HCT116 (cell line): Measurements from ENCODE around the gene CADM3. TPM values are rescaled to one million over a fixed set of nuclear protein-coding genes. Genes with fewer than 3 reads are reported as not detected.

Experiments used
- ATAC-seq: fragments of 200-7000 bp; cut with Tn5 transposase; 2 replicates; pipeline ENCODE4 v1.9.1; 2020; ENCODE audit warnings: mild to moderate bottlenecking, moderate library complexity
- BruUV-seq: library from RNA; stranded (reverse); fragments of 400-500 nt; replicated peaks from 2 replicates; lab custom pipeline; 2021; lab: Mats Ljungman, UMichigan
- CTCF ChIA-PET: fragments of 300-600 bp; sonication (Branson Sonifier 250); formaldehyde crosslinking; loops from one replicate; lab custom pipeline; 2021; ENCODE audit warnings: antibody characterized with exemption; lab: Charles Lee
- POLR2A ChIA-PET: fragments of 300-600, 350-600 bp; sonication (Branson Sonifier 250); formaldehyde crosslinking; loops from one replicate; lab custom pipeline; 2021; ENCODE audit warnings: antibody characterized with exemption; lab: Charles Lee
- RAD21 ChIA-PET, 2 experiments: fragments of 300-600 bp; sonication (Branson Sonifier 250); formaldehyde crosslinking; loops; one replicate each; lab custom pipeline; 2023; ENCODE audit warnings: low total read pairs in 2 of 2; ENCODE audit not compliant: uncharacterized antibody in 2 of 2, unreplicated experiment in 2 of 2, low non-redundant PET in 1 of 2; lab: Charles Lee
- DNase-seq: peaks from one replicate; pipeline ENCODE4 v3.0.0-alpha.2; 2010; ENCODE audit warnings: low read depth, low spot score
- H2AFZ ChIP-seq: fragments of 200-600 bp; shearing (Covaris generic), sonication (generic); 2 replicates; pipeline ENCODE4 v1.6.1; 2017; ENCODE audit warnings: low read depth, mixed run types, mixed read lengths, antibody characterized with exemption, low read length; ENCODE audit not compliant: poor library complexity, severe bottlenecking
- H3K27ac ChIP-seq: 2 replicates; pipeline ENCODE4 v1.5.1; 2012; ENCODE audit warnings: low read depth, low read length
- H3K27me3 ChIP-seq: fragments of 200-600 bp; sonication (generic); 2 replicates; pipeline ENCODE4 v1.6.1; 2016; ENCODE audit warnings: mixed run types, low read length, mixed read lengths; ENCODE audit not compliant: insufficient read depth
- H3K36me3 ChIP-seq, 2 experiments: fragments of 200-500 bp in 1 of 2; fragments of 200-600 bp in 1 of 2; sonication (Bioruptor generic) in 1 of 2; sonication (generic) in 1 of 2; 2 replicates each; pipeline versions ENCODE4 v1.5.1 to v1.6.1; 2014 to 2016; ENCODE audit warnings: low read length in 2 of 2, inconsistent platforms in 1 of 2, mixed read lengths in 1 of 2, mixed run types in 1 of 2; ENCODE audit not compliant: insufficient read depth in 2 of 2, control insufficient read depth in 1 of 2
- H3K4me1 ChIP-seq, 2 experiments: fragments of 200-600 bp in 1 of 2; sonication (generic) in 1 of 2; 2 replicates each; pipeline versions ENCODE4 v1.5.1 to v1.6.1; 2012 to 2017; ENCODE audit warnings: low read length in 2 of 2, inconsistent platforms in 1 of 2, mild to moderate bottlenecking in 1 of 2, mixed read lengths in 1 of 2, mixed run types in 1 of 2, moderate library complexity in 1 of 2; ENCODE audit not compliant: insufficient read depth in 2 of 2, control insufficient read depth in 1 of 2
- H3K4me2 ChIP-seq: fragments of 200-600 bp; sonication (generic); 2 replicates; pipeline ENCODE4 v1.6.1; 2017; ENCODE audit warnings: mixed run types, low read length, mixed read lengths
- H3K4me3 ChIP-seq, 2 experiments: fragments of 200-600 bp in 1 of 2; sonication (generic) in 1 of 2; replicated peaks in 1 of 2; 2 replicates each; pipeline ENCODE4 v1.5.1; 2011 to 2016; ENCODE audit warnings: low read length in 2 of 2, control low read depth in 1 of 2, low read depth in 1 of 2, mild to moderate bottlenecking in 1 of 2, mixed read lengths in 1 of 2, mixed run types in 1 of 2
- H3K79me2 ChIP-seq: fragments of 200-600 bp; sonication (generic); 2 replicates; pipeline ENCODE4 v1.6.1; 2017; ENCODE audit warnings: mild to moderate bottlenecking, mixed run types, low read length, moderate library complexity, mixed read lengths; ENCODE audit not compliant: insufficient read depth
- H3K9ac ChIP-seq: fragments of 200-600 bp; sonication (generic); 2 replicates; pipeline ENCODE4 v1.6.1; 2016; ENCODE audit warnings: low read length, mixed read lengths
- H3K9me2 ChIP-seq: fragments of 200-600 bp; sonication (generic), shearing (Covaris generic); 2 replicates; pipeline ENCODE4 v1.6.1; 2017; ENCODE audit warnings: mixed run types, mild to moderate bottlenecking, moderate library complexity; ENCODE audit not compliant: insufficient read depth
- H3K9me3 ChIP-seq, 2 experiments: fragments of 200-500 bp in 1 of 2; fragments of 200-600 bp in 1 of 2; sonication (Bioruptor generic) in 1 of 2; sonication (generic) in 1 of 2; 2 replicates each; pipeline ENCODE4 v1.6.1; 2014 to 2017; ENCODE audit warnings: low read length in 2 of 2, mixed read lengths in 2 of 2, inconsistent platforms in 1 of 2, low read depth in 1 of 2, mild to moderate bottlenecking in 1 of 2, mixed run types in 1 of 2, moderate library complexity in 1 of 2; ENCODE audit not compliant: control insufficient read depth in 1 of 2, insufficient read depth in 1 of 2
- H4K20me1 ChIP-seq: fragments of 200-600 bp; sonication (generic), shearing (Covaris generic); 2 replicates; pipeline ENCODE4 v1.6.1; 2017; ENCODE audit warnings: mixed run types, mild to moderate bottlenecking, moderate library complexity; ENCODE audit not compliant: insufficient read depth
- ATF3 ChIP-seq: IDR thresholded peaks from 2 replicates; pipeline ENCODE4 v1.6.1; 2012
- CBX3 ChIP-seq: IDR thresholded peaks from 2 replicates; pipeline ENCODE4 v1.6.1; 2012; ENCODE audit warnings: low read depth
- EZH2 ChIP-seq: fragments of 200-600 bp; sonication (generic); IDR thresholded peaks from 2 replicates; pipeline ENCODE4 v1.6.1; 2017; ENCODE audit warnings: antibody characterized with exemption, mixed run types
- JUND ChIP-seq: IDR thresholded peaks from 2 replicates; pipeline ENCODE4 v1.6.1; 2012
- MAX ChIP-seq: IDR thresholded peaks from 2 replicates; pipeline ENCODE4 v1.6.1; 2012
- POLR2A ChIP-seq: IDR thresholded peaks from 2 replicates; pipeline ENCODE4 v1.7.0; 2011; ENCODE audit warnings: borderline replicate concordance; ENCODE audit not compliant: insufficient read depth, insufficient read length; ENCODE audit errors: extremely low read depth
- REST ChIP-seq: IDR thresholded peaks from 2 replicates; pipeline ENCODE4 v1.6.1; 2012; ENCODE audit warnings: low read depth
- SIN3A ChIP-seq: IDR thresholded peaks from 2 replicates; pipeline ENCODE4 v1.6.1; 2012; ENCODE audit warnings: low read depth
- SP1 ChIP-seq: IDR thresholded peaks from 2 replicates; pipeline ENCODE4 v1.6.1; 2012; ENCODE audit warnings: low read depth
- SRF ChIP-seq: IDR thresholded peaks from 2 replicates; pipeline ENCODE4 v1.6.1; 2012; ENCODE audit warnings: low read depth
- ZBTB33 ChIP-seq: IDR thresholded peaks from 2 replicates; pipeline ENCODE4 v1.6.1; 2011; ENCODE audit warnings: mild to moderate bottlenecking, low read length, moderate library complexity; ENCODE audit not compliant: insufficient replicate concordance; ENCODE audit errors: extremely low read depth
- ZNF274 ChIP-seq: fragments of 200-500 bp; sonication (Bioruptor generic); IDR thresholded peaks from 2 replicates; pipeline ENCODE4 v1.6.1; 2014; ENCODE audit warnings: mild to moderate bottlenecking, low read depth, low read length, inconsistent platforms
- intact Hi-C: fragments of 100-400 bp; cut with micrococcal nuclease; formaldehyde crosslinking; loops from 2 replicates; pipeline ENCODE4 v1.10.0; 2022
- total RNA-seq: library from RNA; stranded (reverse); gene quantifications from one replicate; pipeline ENCODE4 v1.2.1, GENCODE V29; 2021; ENCODE audit not compliant: unreplicated experiment

CADM3 gene
- total RNA-seq, 1 experiment from 2014 or later, result not detected

- Histone ChIP-seq H3K27me3 (peaks cover 48% of the 10 kb centered on the region), H2AFZ (no peak overlapping the region), H3K27ac (no peak overlapping the region), H4K20me1 (no peaks in the 10 kb centered on the region), H3K4me1 (no peaks in the 10 kb centered on the region), H3K9me2 (no peaks in the 10 kb centered on the region), H3K79me2 (no peaks in the 10 kb centered on the region), H3K4me3 (no peak overlapping the region), H3K9ac (no peak overlapping the region), H3K9me3 (no peaks in the 10 kb centered on the region), H3K36me3 (no peaks in the 10 kb centered on the region), H3K4me2 (no peak overlapping the region)
- BruUV-seq, result no TSS peak
- CTCF ChIA-PET, result no interaction called here
- POLR2A ChIA-PET, result no interaction called here
- RAD21 ChIA-PET, result no interaction called here
- TF ChIP-seq REST (no peak), ATF3 (no peak)
- ATAC-seq (no peak), DNase-seq (no peak)
- intact Hi-C loops, result no loop called here
Observed at GRCh38 chr1:159181328-159182024, 10.1 kb downstream of the CADM3 start.

GRCh38 chr1:159184201-159184600 lies 12.8 kb downstream of the CADM3 start:
- ATAC-seq (no peak), DNase-seq (no peak)
- Histone ChIP-seq H3K36me3 (no peaks in the 10 kb centered on the region), H3K4me1 (no peaks in the 10 kb centered on the region), H3K27ac (no peak overlapping the region), H3K4me3 (no peak overlapping the region), H3K27me3 (peaks cover 68% of the 10 kb centered on the region), H4K20me1 (no peaks in the 10 kb centered on the region), H3K9ac (no peak overlapping the region), H3K4me2 (no peak overlapping the region), H2AFZ (no peak overlapping the region), H3K9me3 (no peaks in the 10 kb centered on the region), H3K79me2 (no peaks in the 10 kb centered on the region), H3K9me2 (no peaks in the 10 kb centered on the region)
- intact Hi-C loops, result no loop called here
- ChIA-PET POLR2A (no interaction called here), RAD21 (interaction anchor here in 1 of 2 experiments (0.6 kb wide), 1 partner anchor 1475 kb away, joined by 3 read pairs; no protein-coding TSS in a partner anchor), CTCF (no interaction called here)
- no TSS peak for BruUV-seq
- TF ChIP-seq POLR2A, result no peak
- TF ChIP-seq JUND, result no peak
- TF ChIP-seq MAX, result no peak
- TF ChIP-seq SIN3A, result no peak
- no peak for TF ChIP-seq EZH2
- no peak for TF ChIP-seq SP1
- no peak for TF ChIP-seq SRF
- no peak for TF ChIP-seq ZNF274
- no peak for TF ChIP-seq CBX3
- TF ChIP-seq ZBTB33, result no peak
